ENCODE measurements around the gene LRRTM2.

- TF ChIP-seq, protein P1, sequence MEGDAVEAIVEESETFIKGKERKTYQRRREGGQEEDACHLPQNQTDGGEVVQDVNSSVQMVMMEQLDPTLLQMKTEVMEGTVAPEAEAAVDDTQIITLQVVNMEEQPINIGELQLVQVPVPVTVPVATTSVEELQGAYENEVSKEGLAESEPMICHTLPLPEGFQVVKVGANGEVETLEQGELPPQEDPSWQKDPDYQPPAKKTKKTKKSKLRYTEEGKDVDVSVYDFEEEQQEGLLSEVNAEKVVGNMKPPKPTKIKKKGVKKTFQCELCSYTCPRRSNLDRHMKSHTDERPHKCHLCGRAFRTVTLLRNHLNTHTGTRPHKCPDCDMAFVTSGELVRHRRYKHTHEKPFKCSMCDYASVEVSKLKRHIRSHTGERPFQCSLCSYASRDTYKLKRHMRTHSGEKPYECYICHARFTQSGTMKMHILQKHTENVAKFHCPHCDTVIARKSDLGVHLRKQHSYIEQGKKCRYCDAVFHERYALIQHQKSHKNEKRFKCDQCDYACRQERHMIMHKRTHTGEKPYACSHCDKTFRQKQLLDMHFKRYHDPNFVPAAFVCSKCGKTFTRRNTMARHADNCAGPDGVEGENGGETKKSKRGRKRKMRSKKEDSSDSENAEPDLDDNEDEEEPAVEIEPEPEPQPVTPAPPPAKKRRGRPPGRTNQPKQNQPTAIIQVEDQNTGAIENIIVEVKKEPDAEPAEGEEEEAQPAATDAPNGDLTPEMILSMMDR (IDR thresholded peaks at IDR 0.05; ENCODE audit: insufficient read depth, low read depth, low read length): no peak
- no peak for TF ChIP-seq EZH2 (IDR thresholded peaks at IDR 0.05; ENCODE audit: insufficient read depth, low read length)
These were observed 35.5 kb upstream of the LRRTM2 start for GRCh38 chr5:138910546-138911185.
